CD4-positive, alpha-beta T cell treated with Interleukin-15 for 1 hour (primary cell): ENCODE results near the gene CHL1.

Source experiments
- DNase-seq: peaks from one replicate; pipeline ENCODE4 v3.0.0-alpha.2; 2020

CHL1 gene

GRCh38 chr3:196311-197148 lies at the start of gene CHL1:
CHL1 (plus strand) TSS chr3:196763; CDS start chr3:319777, 123,014 bp downstream.
- no peak for DNase-seq

- DNase-seq, result no peak
Observed at GRCh38 chr3:151614-152189, 44.9 kb upstream of the CHL1 start.

GRCh38 chr3:159974-160373 lies 36.6 kb upstream of the CHL1 start:
- DNase-seq, result no peak

DNA sequence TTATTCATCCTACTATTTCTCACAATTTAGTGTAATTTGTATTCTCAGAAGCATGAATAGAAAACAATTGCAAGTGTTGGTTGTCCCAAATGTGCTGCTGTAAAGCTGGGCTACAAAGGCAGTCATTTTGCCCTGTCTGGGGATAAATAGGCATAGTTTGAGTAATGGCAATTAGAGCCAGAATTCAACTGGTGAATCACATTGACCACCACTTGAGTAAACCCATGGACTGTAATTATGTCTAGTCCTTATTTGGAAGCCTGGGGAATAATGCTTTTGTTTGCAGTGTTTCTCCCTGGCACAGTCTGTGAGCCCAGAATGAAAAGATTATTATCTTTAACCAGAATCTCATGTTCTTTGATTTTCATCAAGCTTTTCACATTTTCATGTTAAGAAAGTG lies 30.5 kb upstream of the CHL1 start:
- DNase-seq, result no peak

DNA sequence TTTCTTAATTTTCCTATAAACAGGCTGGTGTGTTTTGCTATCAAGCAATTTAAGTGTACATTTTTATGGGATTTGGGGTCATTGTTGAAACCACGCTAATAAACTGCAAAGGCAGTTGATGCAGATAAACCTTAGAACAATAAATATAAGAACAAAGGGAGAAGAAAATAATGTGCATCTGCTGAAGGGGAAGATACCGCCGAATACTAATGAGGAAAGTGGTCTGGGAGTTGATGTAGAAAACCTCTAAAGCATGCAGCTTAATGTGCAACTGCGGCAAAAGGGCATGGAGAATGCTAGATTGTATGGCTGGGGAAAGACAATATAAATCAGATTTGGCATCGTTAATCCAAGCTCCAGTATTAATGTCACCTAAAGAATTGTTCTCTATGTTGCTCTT lies 29.8 kb upstream of the CHL1 start:
- no peak for DNase-seq

GRCh38 chr3:173886-174285 lies 22.7 kb upstream of the CHL1 start:
- no peak for DNase-seq

DNA sequence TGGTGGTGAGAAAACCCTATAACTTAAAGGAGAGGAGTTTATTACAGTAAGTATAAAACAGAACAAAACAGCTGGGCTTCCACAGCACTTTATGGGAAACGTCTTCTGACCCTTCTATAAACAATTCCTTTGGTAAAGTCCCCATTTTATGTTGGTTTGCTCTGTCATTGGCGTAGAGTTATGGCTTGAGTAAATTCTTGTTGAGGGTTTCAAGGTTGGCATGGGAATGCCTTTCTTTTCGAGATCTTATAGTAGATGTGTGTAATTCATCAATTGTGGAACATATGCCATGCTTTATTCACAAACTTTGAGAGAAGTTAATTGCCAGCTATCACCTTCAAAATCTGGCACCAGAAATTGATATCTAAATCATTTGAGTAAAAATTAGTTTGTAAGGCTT lies 11.6 kb upstream of the CHL1 start:
- no peak for DNase-seq

GRCh38 chr3:192215-192929 lies 4.2 kb upstream of the CHL1 start:
- DNase-seq, result no peak

GRCh38 chr3:194001-194400 lies 2.6 kb upstream of the CHL1 start:
- DNase-seq, result no peak

DNA sequence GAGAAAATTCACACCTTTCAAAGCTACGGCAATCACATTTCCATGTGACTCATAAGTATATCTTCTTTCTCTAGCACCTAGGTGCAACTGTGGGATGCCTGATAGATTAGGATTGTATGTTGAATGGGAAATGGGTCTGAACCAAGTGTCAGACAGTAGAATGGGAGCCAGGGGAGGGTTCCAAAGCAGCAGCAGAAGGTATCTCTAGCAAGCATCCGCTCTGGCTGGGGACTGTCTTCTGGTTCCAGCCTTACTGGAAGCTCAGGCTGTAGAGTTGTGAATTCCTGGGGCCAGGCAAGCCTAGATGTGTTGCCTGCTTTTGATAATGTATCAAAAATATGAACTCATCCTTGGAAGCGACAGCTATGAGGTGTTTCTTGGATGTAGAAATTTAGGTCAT lies 2.1 kb upstream of the CHL1 start:
- no peak for DNase-seq

DNA sequence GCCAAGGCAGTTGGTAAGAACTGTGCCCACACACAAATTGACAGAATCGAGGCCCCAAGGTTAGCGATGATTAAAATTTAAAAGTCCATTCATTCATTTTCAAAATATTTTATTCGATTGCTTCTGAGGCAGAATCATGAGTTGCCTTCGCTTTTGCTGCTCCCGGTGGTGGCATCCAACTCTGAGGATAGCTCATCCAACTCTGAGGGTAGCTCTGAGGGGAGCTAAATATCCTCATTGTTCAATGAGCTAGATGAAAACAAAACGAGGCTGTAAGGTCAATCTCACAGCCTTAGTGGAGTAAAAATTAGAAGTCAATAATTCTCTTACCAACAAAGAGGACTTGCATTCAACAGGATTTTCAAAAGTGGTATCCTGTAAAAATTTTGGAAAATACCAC lies 897 bp upstream of the CHL1 start:
- no peak for DNase-seq

GRCh38 chr3:197149-197827 lies 725 bp downstream of the CHL1 start:
- DNase-seq, result no peak

DNA sequence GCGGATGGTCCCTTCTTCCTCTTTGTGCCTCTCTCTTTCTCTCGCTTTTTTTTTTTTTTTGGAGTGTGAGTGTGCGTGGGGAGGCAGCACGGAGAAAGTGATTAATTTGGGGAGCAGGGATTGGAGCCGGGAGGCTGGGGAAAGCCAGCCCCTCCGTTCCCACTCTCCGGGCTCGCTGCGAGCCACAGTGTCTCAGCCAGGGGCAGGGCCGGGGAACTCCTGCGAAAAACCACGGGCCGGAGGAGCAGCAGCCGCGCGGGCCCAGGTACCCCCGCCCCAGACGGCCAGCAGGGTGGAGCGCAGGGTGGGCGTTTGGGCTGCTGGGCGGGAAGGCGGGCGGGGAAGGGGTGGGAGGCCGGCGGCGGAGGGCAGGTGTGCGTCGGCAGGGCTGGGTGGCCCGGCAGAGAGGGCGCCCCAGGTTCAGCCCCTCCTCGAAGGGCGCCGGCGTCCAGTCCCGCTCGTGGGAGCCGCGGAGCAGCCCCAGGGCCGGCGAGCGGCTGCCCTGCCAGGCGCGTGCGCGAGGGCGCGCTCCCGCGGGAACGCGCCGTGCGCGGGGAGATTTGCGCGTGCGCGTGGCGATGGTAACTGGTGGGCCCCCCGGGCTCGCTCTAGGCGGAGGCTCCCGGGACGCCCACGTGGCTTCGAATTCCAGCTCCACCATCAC lies 1.4 kb downstream of the CHL1 start:
- DNase-seq, result no peak

GRCh38 chr3:199835-200234 lies 3.3 kb downstream of the CHL1 start:
- DNase-seq, result no peak

- DNase-seq, result no peak
Observed at GRCh38 chr3:200758-201325, 4.3 kb downstream of the CHL1 start.

- no peak for DNase-seq
Observed at GRCh38 chr3:204102-204501, 7.5 kb downstream of the CHL1 start.

DNA sequence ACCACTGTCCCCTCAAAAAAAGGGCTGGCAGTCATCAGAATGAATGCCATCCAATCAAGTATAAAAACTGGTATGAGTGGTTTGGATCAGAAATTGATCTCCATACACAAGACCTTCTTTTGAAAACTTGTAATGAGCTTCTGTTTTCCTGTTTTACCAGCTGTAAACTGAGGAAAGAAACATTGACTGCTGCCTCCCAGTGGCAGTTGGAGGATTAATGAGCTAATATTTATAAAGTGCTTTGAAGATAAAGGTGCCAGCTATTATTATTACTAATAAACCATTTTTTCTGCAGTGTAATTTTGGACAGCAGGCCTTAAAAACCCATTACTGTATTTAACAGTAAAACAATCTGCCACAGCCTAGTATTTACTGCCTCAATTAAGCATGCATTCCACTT lies 11.4 kb downstream of the CHL1 start:
- DNase-seq, result no peak

DNA sequence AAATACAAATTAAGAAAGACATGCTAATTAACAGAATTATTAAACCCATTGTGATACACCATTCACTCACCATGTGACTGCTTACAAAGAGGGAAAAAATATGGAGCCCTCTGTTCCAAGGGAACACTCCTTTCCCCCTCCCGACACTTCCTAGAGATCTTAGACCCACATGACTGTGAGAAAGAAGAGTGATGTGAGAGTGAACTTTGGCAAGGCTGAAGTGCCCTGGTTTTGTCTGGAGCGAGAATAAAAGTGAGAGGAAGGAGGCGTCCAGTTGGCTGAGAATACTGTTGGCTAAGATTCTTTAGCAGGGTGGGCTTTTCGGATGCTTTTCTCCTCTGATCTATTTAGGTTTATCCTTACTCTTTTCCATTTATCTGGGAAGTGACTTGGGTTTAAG lies 14.1 kb downstream of the CHL1 start:
- no peak for DNase-seq

GRCh38 chr3:212432-212831 lies 15.9 kb downstream of the CHL1 start:
- no peak for DNase-seq

GRCh38 chr3:217099-217813 lies 20.7 kb downstream of the CHL1 start:
- DNase-seq, result no peak

GRCh38 chr3:217948-218347 lies 21.4 kb downstream of the CHL1 start:
- no peak for DNase-seq
